Tibial nerve (tissue), 3 donors: ENCODE measurements around the gene ANO7.

Experiments used
- CTCF ChIP-seq, 5 experiments: fragments of 200-600 bp in 3 of 5; fragments of 450-650 bp in 2 of 5; sonication (generic) in 3 of 5; IDR thresholded peaks; one replicate each; pipeline ENCODE4 v1.5.1; 2016 to 2019; ENCODE audit warnings: antibody characterized with exemption in 5 of 5, mild to moderate bottlenecking in 3 of 5, moderate library complexity in 2 of 5
- POLR2A ChIP-seq, 2 donors: fragments of 450-650 bp; IDR thresholded peaks; one replicate each; pipeline ENCODE4 v1.6.1; 2017; ENCODE audit warnings: antibody characterized with exemption in 2 of 2, mild to moderate bottlenecking in 2 of 2, moderate library complexity in 2 of 2

DNA sequence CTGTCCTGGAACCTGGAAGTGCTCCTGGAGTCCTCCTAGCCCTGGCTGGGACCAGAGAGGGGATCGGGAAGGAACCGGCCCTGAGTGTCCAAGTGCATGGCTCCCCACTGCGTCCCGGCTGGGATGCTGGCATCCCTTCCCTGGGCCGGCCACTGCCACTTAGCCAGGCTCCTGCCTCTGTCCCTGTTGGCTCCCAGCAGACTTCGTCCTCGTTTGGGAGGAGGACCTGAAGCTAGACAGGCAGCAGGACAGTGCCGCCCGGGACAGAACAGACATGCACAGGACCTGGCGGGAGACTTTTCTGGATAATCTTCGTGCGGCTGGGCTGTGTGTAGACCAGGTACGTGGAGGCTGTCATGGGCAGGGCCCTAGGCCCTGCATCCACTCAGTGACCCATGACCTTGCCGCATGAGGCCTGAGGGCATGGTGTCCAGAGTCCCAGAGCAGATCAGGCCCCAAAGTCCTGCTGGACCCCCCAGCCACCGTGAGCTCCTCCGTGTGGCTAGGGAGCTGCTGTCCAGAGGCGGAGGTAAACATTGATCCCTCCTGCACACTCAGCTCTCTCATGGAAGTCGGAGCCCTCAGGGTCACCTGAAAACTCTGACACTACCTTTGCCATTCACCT lies 7.1 kb downstream of the ANO7 start:
- TF ChIP-seq CTCF (IDR thresholded peaks at IDR 0.05) (no peak), POLR2A (IDR thresholded peaks at IDR 0.05) (no peak)
